OCI-M2 (cell line): Measurements from ENCODE around the gene LGR4.
A peak's percentile ranks its signal among the peaks of the same experiment; 100 is the strongest.

Source experiments
- DNase-seq: peaks from one replicate; lab custom pipeline; 2025; ENCODE audit not compliant: unreplicated experiment; lab: John Stamatoyannopoulos, UW

Gene LGR4

GRCh38 chr11:27487706-27488105, 15.1 kb upstream of the LGR4 start:
- no peak for DNase-seq

- DNase-seq: peak; percentile 13
Measured at GRCh38 chr11:27485930-27486773, 13.6 kb upstream of the LGR4 start.

DNA sequence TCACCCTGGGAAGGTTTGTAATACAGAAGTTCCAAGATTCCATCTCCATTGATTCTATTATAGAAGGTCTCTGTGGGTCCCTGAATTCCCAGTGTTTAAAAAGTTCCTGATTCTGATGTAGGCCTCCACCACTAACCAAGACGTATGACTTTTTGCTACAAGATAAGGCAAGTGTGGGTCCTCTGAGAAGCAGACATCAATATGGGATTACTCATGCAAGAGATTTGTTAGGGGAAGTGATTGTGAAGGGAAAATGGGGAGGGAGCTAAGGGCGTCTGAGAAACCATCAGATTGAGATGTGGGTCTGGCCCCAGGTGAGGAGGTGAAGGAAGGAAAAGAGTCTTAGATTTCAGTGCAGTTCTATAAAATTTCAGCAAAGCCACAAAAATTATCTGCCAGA, 10.2 kb upstream of the LGR4 start:
- no peak for DNase-seq

GRCh38 chr11:27481992-27482391, 9.4 kb upstream of the LGR4 start:
- DNase-seq: no peak

DNA sequence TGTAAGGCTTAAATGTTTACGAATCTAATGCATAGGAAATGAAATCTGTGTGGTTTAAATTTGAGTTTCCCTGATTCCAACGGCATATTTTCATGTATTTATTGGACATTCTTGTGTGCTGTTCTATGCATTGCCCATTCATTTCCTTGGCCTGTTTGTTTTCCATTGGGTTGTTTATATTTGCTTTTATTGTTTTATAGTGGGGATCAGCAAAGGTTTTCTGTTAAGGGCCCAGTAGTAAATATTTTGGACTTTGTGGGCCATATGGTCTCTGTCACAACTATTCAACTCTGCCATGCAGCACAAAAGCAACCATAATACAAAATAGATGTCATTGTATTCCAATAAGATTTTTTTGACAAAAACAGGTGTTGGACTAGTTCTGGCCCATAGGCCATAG, 5.2 kb upstream of the LGR4 start:
- DNase-seq: no peak

GRCh38 chr11:27477243-27477642, 4.7 kb upstream of the LGR4 start:
- no peak for DNase-seq

- DNase-seq: no peak
Measured at GRCh38 chr11:27475622-27476021, 3.0 kb upstream of the LGR4 start.

- no peak for DNase-seq
Measured at GRCh38 chr11:27473017-27473406, 422 bp upstream of the LGR4 start.

DNA sequence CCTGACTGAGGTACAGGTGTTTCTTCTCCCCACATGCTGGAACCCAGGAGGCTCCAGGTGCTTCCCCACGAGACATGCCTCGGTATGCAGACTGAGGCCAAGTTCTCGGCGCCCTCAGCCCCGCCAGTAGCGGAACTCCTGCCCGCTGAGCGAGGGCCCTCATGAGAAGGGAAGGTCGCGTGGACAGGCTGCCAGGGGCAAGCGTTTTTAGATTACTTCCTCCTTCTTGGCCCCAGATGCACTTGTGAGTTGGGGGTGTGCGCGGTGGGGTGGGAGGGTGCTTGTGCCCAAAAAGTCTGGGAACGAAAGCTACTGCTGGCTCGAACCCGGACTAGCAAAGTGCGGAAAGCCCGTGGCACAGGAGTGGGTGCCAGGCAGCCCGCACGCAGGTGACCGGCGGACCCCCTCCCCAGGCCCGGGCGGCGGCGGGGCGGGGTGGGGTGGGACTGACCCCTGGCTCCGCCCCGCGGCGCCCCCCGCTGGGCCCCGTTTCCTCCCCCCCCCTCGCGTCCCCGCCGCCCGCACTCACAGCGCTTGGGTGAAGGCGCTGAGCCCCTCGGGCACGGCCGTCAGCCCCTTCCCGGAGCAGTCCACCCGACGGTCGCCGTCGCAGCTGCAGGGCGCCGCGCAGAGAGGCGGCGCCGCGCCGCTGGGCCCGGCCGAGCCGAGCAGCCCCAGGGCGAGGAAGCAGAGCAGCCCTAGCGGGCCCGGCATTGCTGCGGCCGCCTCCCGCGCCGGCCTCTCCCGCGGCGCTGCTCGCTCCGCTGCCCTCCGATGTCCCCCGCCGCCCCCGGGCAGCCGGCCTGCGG, 797 bp downstream of the LGR4 start:
- DNase-seq: no peak

- DNase-seq: no peak
Measured at GRCh38 chr11:27470826-27471588, 1.6 kb downstream of the LGR4 start.

GRCh38 chr11:27470166-27470565, 2.4 kb downstream of the LGR4 start:
- no peak for DNase-seq

DNA sequence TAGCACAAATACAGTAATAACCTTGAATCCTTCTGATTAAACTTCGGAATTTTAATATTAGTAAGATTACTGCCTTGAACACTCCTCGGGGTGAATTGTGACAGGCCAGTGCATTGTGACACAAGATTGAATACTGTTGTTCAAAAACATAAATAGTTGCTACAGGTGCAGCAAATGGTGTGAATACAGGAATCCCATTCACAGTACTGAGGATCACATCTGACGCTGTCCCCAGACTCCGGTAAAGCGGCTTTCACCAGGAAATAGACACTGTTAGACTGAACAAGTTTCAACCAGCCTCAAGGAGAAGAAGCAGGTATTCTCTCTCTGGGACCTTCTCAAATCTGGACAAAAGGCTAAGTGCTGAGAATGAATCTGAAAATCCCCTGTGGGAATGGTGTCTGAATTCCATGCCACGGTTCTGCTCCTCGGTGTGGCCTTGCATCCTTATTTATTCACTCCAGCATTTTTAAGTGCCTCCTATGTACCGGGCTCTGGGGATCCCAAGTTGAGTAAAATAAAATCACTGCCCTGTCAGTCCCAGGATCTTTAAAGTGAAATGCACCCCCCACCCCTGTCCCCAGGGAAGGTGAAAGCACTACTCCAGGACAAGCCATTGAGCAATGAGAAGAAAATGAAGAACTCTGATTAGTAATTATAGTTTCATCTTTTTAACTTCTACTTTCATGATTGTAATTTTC, 3.4 kb downstream of the LGR4 start:
- DNase-seq: no peak

- DNase-seq: no peak
Measured at GRCh38 chr11:27468209-27468994, 4.2 kb downstream of the LGR4 start.

DNA sequence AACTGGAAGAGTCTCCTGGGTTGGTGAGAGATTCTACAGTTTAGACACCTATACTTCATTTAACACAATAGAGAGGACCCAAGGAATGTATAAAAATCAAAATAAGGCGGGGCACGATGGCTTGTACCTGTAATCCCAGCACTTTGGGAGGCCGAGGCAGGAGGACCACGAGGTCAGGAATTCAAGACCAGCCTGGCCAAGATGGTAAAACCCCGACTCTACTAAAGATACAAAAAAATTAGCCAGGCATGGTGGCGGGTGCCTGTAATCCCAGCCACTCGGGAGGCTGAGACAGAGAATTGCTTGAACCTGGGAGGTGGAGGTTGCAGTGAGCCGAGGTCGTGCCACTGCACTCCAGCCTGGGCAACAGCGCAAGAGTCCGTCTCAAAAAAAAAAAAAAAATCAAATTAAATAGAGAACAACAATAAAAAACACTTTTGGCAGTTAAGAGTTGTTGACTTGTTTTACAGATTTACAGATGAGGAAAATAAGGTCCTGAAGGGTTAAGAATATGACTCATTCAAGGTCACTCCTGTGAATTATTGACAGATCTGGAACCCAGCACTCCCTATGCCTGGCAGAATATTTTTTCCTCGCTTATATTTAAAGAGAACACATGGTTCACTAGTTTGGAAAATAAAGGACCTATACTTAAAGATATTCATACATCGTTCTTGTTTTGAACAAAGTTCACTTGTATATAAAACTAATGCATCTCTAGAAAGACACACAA, 5.2 kb downstream of the LGR4 start:
- DNase-seq: no peak

DNA sequence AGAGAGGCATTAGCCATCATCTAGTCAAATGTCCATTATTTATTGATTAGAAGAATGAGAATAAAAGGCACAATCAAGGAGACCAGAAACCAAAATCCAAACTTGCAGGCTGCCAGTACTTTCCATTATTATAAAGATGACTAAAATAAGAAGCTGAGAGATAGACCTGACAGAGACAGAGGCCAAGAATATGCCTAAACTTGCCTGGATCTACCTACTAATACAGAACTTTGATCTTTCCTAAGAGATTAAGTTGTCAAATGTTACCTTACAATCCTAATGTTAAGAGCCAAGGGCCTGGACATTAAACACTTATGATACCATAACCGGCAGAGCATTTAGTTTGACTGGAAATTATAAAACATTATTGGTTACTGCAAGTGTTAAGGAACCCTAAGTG, 6.2 kb downstream of the LGR4 start:
- no peak for DNase-seq

DNA sequence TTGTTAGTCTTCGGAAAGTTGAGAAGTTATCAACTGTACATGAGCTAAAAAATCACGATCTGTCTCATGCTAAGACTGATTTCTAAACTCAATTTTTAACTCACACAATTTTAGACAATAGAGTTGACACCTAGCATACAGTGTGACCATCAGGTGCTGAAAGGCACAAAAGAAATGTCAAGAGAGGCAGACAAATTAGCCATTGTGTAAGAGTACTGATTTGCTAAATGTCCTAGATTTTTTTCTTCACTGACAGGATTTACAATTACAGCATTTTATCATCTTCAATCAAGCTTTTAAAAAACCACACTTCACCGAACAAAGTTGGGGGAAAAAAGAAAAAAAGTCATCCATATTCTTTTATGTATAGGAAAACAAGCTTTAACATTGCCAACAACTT, 7.0 kb downstream of the LGR4 start:
- no peak for DNase-seq

DNA sequence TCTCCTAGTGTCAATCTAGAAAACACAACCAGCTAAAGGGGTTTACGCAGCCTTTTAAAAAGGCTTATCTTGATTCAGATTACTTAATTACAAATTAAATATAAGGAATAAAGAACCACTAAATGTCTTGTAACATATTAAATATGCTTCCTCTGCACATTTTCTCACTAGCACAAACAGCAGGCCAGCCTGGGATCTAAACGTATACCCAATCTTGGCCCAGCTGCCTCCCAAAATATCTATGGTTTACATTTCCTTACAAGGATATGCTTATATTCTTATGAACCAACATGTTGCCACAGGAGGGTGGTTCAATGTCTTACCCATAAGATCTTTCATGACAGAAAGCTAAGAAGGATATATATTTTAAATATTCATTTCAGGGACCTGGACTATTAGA, 7.7 kb downstream of the LGR4 start:
- DNase-seq: no peak

GRCh38 chr11:27464289-27464696, 8.3 kb downstream of the LGR4 start:
- no peak for DNase-seq

- no peak for DNase-seq
Measured at GRCh38 chr11:27462543-27462942, 10.0 kb downstream of the LGR4 start.
